ENCODE measurements around the gene HAUS2. TPM values are rescaled to one million over a fixed set of nuclear protein-coding genes. Genes with fewer than 3 reads are reported as not detected.

Gene HAUS2
- polyA plus RNA-seq (ENCODE audit: insufficient read length in 3 of 3): 10 to 100 TPM; 20.0 to 25.6 (median 22.3) TPM
- long read RNA-seq, donor 1, partial matches to known transcripts: 0 of 1 reads
- long read RNA-seq, donor 1, other reads (novel, unspliced or antisense): 0 of 1 reads
- long read RNA-seq, donor 2, partial matches to known transcripts: 0 of 6 reads
- long read RNA-seq, donor 2, other reads (novel, unspliced or antisense): 0 of 6 reads
- long read RNA-seq, donor 3, partial matches to known transcripts: 5 of 12 reads
- long read RNA-seq, donor 3, other reads (novel, unspliced or antisense): 0 of 12 reads
- long read RNA-seq, donor 4, partial matches to known transcripts: 0 of 1 reads
- long read RNA-seq, donor 4, other reads (novel, unspliced or antisense): 0 of 1 reads
- long read RNA-seq, donor 5: 0 reads
- long read RNA-seq, donor 6, partial matches to known transcripts: 0 of 7 reads
- long read RNA-seq, donor 6, other reads (novel, unspliced or antisense): 0 of 7 reads
- long read RNA-seq, donor 7, transcript HAUS2-201 (6 exons, 3,949 nt): major isoform, 5 of 8 reads
- long read RNA-seq, donor 7, partial matches to known transcripts: 0 of 8 reads
- long read RNA-seq, donor 7, other reads (novel, unspliced or antisense): 0 of 8 reads
- long read RNA-seq, donor 8: 0 reads
- long read RNA-seq, donor 9, partial matches to known transcripts: 0 of 6 reads
- long read RNA-seq, donor 9, other reads (novel, unspliced or antisense): 0 of 6 reads
- long read RNA-seq, donor 10, partial matches to known transcripts: 5 of 12 reads
- long read RNA-seq, donor 10, other reads (novel, unspliced or antisense): 0 of 12 reads
- long read RNA-seq, donor 11, partial matches to known transcripts: 0 of 4 reads
- long read RNA-seq, donor 11, other reads (novel, unspliced or antisense): 0 of 4 reads
- long read RNA-seq, donor 12: 0 reads
- long read RNA-seq, donor 13: 0 reads
- long read RNA-seq, donor 14, transcript HAUS2-201 (6 exons, 3,949 nt): major isoform, 7 of 7 reads
- long read RNA-seq, donor 14, partial matches to known transcripts: 0 of 7 reads
- long read RNA-seq, donor 14, other reads (novel, unspliced or antisense): 0 of 7 reads
- long read RNA-seq, donor 15, transcript HAUS2-201 (6 exons, 3,949 nt): major isoform, 5 of 8 reads
- long read RNA-seq, donor 15, partial matches to known transcripts: 0 of 8 reads
- long read RNA-seq, donor 15, other reads (novel, unspliced or antisense): 0 of 8 reads
- long read RNA-seq, donor 16, transcript HAUS2-201 (6 exons, 3,949 nt): major isoform, 8 of 19 reads
- long read RNA-seq, donor 16, partial matches to known transcripts: 0 of 19 reads
- long read RNA-seq, donor 16, other reads (novel, unspliced or antisense): 0 of 19 reads

- DNase-seq (ENCODE audit: extremely low read depth in 1 of 11, low read depth in 9 of 11, low spot score in 4 of 11): peak; percentile 72 to 89 (median 83)
Measured at GRCh38 chr15:42548249-42549031, at the start of gene HAUS2, which contains the start of gene LRRC57. Gene HAUS2, plus strand, starts transcription at chr15:42548838. Its CDS starts 35 bp downstream, at chr15:42548873. Gene LRRC57, minus strand, starts transcription at chr15:42548793. Its CDS starts 359 bp downstream, at chr15:42548434.

- DNase-seq (ENCODE audit: extremely low read depth in 1 of 11, low read depth in 9 of 11, low spot score in 4 of 11): no peak
Measured at GRCh38 chr15:42499858-42500609, 48.6 kb upstream of the HAUS2 start.

- no peak for DNase-seq (ENCODE audit: extremely low read depth in 1 of 11, low read depth in 9 of 11, low spot score in 4 of 11)
Measured at GRCh38 chr15:42502477-42502876, 46.2 kb upstream of the HAUS2 start.

GRCh38 chr15:42503825-42504224 lies 44.8 kb upstream of the HAUS2 start:
- no peak for DNase-seq (ENCODE audit: extremely low read depth in 1 of 11, low read depth in 9 of 11, low spot score in 4 of 11)

GRCh38 chr15:42504631-42505030 lies 44.0 kb upstream of the HAUS2 start:
- no peak for DNase-seq (ENCODE audit: extremely low read depth in 1 of 11, low read depth in 9 of 11, low spot score in 4 of 11)

- no peak for DNase-seq (ENCODE audit: extremely low read depth in 1 of 11, low read depth in 9 of 11, low spot score in 4 of 11)
Measured at GRCh38 chr15:42507514-42507913, 41.1 kb upstream of the HAUS2 start.

GRCh38 chr15:42508263-42508690 lies 40.4 kb upstream of the HAUS2 start:
- no peak for DNase-seq (ENCODE audit: extremely low read depth in 1 of 11, low read depth in 9 of 11, low spot score in 4 of 11)

GRCh38 chr15:42510258-42511006 lies 38.2 kb upstream of the HAUS2 start:
- DNase-seq (ENCODE audit: extremely low read depth in 1 of 11, low read depth in 9 of 11, low spot score in 4 of 11): no peak

- no peak for DNase-seq (ENCODE audit: extremely low read depth in 1 of 11, low read depth in 9 of 11, low spot score in 4 of 11)
Measured at GRCh38 chr15:42511007-42511391, 37.6 kb upstream of the HAUS2 start.

GRCh38 chr15:42523331-42523730 lies 25.3 kb upstream of the HAUS2 start:
- DNase-seq (ENCODE audit: extremely low read depth in 1 of 11, low read depth in 9 of 11, low spot score in 4 of 11): no peak

- no peak for DNase-seq (ENCODE audit: extremely low read depth in 1 of 11, low read depth in 9 of 11, low spot score in 4 of 11)
Measured at GRCh38 chr15:42528970-42529369, 19.7 kb upstream of the HAUS2 start.

GRCh38 chr15:42533246-42533645 lies 15.4 kb upstream of the HAUS2 start:
- no peak for DNase-seq (ENCODE audit: extremely low read depth in 1 of 11, low read depth in 9 of 11, low spot score in 4 of 11)

- no peak for DNase-seq (ENCODE audit: extremely low read depth in 1 of 11, low read depth in 9 of 11, low spot score in 4 of 11)
Measured at GRCh38 chr15:42544853-42545629, 3.6 kb upstream of the HAUS2 start.

- peak in 4 of 11 donors; percentile 5 to 33 (median 13) for DNase-seq (ENCODE audit: extremely low read depth in 1 of 11, low read depth in 9 of 11, low spot score in 4 of 11)
Measured at GRCh38 chr15:42547918-42548248, 755 bp upstream of the HAUS2 start.

- DNase-seq (ENCODE audit: extremely low read depth in 1 of 11, low read depth in 9 of 11, low spot score in 4 of 11): peak in 6 of 11 donors; percentile 8 to 76 (median 32)
Measured at GRCh38 chr15:42549032-42549491, 424 bp downstream of the HAUS2 start.
